ENCODE results near the gene SARDH.

SARDH gene

DNA sequence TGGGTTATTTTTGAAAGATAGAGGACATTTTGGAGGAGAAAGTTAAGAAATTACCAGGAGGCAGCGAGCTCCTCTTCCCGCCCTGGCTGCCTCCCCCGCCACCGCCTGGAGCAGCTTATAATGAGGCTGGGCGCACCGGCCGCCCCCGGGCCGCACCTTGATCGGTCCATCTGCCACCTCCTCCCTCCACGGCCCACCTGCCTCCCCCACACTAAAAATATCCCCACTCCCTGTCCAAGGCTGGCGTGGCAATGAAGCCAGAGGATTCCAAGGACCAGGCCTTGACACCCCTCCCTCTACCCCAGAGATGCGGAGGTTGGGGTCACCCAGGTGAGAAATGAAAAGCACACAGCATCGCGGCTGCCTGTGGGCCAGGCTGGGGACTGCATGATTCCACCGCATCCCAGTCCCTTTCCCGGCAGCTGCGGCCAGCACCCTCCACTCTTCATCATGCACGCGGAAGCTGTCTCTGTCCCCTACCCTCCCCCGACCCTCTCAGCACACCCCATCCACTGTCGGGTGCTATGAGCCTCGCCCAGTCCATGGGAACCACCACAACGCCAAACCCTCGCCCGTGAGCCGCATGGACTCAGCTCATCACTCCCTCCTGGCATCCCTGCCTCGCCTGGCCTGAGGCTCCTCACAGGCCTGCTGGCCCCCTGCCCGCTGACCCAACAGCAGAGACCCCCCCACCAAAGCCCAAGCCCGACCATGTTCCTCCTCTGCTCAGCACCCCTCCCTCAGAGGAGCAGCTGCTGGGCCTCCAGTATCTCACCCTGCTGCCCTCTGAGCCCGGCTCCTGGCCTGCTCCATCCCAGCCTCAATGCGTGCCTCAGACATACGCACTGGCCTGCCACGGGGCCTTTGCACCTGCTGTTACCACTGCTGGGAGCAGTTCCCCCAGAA lies 50.0 kb downstream of the SARDH start:
- DNase-seq, result peak; percentile 66
- H3K27me3 ChIP-seq (ENCODE audit: insufficient read depth, low read depth, severe bottlenecking), result no peaks in the 10 kb centered on the region
- TF ChIP-seq, protein P1, sequence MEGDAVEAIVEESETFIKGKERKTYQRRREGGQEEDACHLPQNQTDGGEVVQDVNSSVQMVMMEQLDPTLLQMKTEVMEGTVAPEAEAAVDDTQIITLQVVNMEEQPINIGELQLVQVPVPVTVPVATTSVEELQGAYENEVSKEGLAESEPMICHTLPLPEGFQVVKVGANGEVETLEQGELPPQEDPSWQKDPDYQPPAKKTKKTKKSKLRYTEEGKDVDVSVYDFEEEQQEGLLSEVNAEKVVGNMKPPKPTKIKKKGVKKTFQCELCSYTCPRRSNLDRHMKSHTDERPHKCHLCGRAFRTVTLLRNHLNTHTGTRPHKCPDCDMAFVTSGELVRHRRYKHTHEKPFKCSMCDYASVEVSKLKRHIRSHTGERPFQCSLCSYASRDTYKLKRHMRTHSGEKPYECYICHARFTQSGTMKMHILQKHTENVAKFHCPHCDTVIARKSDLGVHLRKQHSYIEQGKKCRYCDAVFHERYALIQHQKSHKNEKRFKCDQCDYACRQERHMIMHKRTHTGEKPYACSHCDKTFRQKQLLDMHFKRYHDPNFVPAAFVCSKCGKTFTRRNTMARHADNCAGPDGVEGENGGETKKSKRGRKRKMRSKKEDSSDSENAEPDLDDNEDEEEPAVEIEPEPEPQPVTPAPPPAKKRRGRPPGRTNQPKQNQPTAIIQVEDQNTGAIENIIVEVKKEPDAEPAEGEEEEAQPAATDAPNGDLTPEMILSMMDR (IDR thresholded peaks at IDR 0.05; ENCODE audit: low read depth, low read length), result 0 out of 2 replicates have a peak, but pooled peaks have one; percentile 3
- no peak overlapping the region for H3K4me3 ChIP-seq (ENCODE audit: low read depth, low read length)
- H3K27ac ChIP-seq, result peak overlapping the region; percentile 69
- no peaks in the 10 kb centered on the region for H3K9me3 ChIP-seq (ENCODE audit: severe bottlenecking)
- peaks cover 94% of the 10 kb centered on the region for H3K36me3 ChIP-seq

- H3K9me3 ChIP-seq (ENCODE audit: severe bottlenecking), result no peaks in the 10 kb centered on the region
- no peak overlapping the region for H3K4me3 ChIP-seq (ENCODE audit: low read depth, low read length)
- H3K27me3 ChIP-seq (ENCODE audit: insufficient read depth, low read depth, severe bottlenecking), result no peaks in the 10 kb centered on the region
- TF ChIP-seq, protein P1 (IDR thresholded peaks at IDR 0.05; ENCODE audit: low read depth, low read length), result no peak
- peaks cover 90% of the 10 kb centered on the region for H3K36me3 ChIP-seq
- peak overlapping the region; percentile 69 for H3K27ac ChIP-seq
- no peak for DNase-seq
Observed at GRCh38 chr9:133686642-133687575, 51.2 kb downstream of the SARDH start.

DNA sequence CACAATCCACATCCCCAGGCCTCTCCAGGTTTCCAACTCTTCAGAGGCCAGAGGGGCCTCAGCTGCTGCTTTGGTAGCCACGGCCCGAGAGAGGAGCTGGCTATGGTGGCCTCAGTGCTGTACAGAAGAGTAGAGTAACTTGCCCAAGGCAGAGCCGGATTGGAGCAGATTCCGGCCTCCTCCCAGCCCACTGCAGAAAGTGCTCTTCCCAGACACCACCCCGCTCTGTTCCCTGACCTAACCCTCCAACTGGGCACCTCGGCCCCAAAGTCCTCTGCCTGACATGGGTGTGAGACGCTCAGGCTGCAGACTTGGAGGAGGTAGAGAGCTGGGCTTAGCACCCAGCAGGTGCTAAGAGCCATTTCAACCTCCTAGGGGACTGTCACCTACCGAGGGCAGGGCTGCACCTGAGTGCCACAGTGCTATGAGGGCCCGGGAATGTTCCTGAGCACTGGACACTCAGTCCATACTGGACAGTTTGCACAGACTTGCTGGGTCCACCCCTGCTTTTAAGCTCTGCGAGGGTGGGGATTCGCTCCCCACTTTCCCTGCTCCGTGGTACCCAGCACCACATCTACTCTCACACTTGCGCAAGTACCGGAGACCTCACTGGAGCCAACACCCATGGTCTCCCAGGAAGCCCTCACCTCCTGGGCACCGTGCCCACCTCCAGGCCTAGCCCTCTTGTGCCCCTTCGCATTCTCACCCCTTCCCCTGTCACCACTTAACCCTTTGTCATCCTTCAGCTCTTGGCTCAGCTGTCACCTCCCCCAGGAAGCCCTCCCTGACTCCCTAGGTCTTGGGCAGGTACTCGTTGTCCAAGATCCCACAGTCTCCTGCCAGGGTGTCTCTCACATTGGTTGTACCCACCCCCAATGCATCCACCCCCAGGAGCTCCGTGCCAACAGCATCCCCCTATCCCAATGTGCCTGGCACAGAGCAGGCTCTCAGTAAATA lies 52.2 kb downstream of the SARDH start:
- Histone ChIP-seq H3K36me3 (peaks cover 90% of the 10 kb centered on the region), H3K27me3 (ENCODE audit: insufficient read depth, low read depth, severe bottlenecking) (no peaks in the 10 kb centered on the region), H3K4me3 (ENCODE audit: low read depth, low read length) (no peak overlapping the region), H3K9me3 (ENCODE audit: severe bottlenecking) (no peaks in the 10 kb centered on the region), H3K27ac (peak overlapping the region; percentile 29; the same call in 1 of the 2 replicates)
- DNase-seq, result no peak
- TF ChIP-seq, protein P1 (IDR thresholded peaks at IDR 0.05; ENCODE audit: low read depth, low read length), result no peak

DNA sequence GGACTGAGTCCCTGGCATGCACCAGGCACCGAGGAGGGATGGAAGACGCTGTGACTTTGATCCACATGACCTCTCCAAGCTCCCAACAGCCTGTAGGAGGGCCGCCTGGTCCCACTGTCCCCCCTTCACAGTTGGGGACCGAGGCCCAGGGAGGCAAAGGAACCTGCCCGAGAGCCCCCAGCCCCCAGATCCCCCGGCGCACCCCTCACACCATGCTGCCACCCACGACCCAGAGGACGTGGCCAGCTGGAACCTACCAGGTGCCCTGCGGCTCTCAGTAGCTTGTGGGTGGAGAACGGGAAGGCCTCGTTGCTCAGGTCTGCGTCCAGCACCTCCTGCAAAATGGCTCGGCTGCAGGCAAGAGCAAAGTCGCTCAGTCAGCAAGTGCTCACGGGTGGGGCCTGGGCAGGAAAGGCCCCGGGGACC lies 53.2 kb downstream of the SARDH start:
- no peaks in the 10 kb centered on the region for H3K9me3 ChIP-seq (ENCODE audit: severe bottlenecking)
- H3K4me3 ChIP-seq (ENCODE audit: low read depth, low read length), result no peak overlapping the region
- H3K27ac ChIP-seq, result no peak overlapping the region
- DNase-seq, result no peak
- TF ChIP-seq, protein P1 (IDR thresholded peaks at IDR 0.05; ENCODE audit: low read depth, low read length), result no peak
- peaks cover 90% of the 10 kb centered on the region for H3K36me3 ChIP-seq
- H3K27me3 ChIP-seq (ENCODE audit: insufficient read depth, low read depth, severe bottlenecking), result no peaks in the 10 kb centered on the region

All from WERI-Rb-1 (cell line).